B cell (primary cell): ENCODE data around the gene KRT4. TPM values are rescaled to one million over a fixed set of nuclear protein-coding genes. Genes with fewer than 3 reads are reported as not detected.

Experiments used
- ATAC-seq: fragments of 200-7000 bp; cut with Tn5 transposase; one replicate; pipeline ENCODE4 v1.10.0; 2021; ENCODE audit warnings: low read depth, mild to moderate bottlenecking, moderate number of reproducible peaks, moderate library complexity
- CTCF ChIA-PET: fragments of 350-600 bp; sonication (Branson Sonifier 250); formaldehyde crosslinking; loops from one replicate; lab custom pipeline; 2021; ENCODE audit warnings: antibody characterized with exemption, inconsistent platforms; lab: Charles Lee
- POLR2A ChIA-PET: fragments of 350-600 bp; sonication (Branson Sonifier 250); formaldehyde crosslinking; loops from one replicate; lab custom pipeline; 2021; ENCODE audit warnings: antibody characterized with exemption; lab: Charles Lee
- DNase-seq: peaks from one replicate; pipeline ENCODE4 v3.0.0; 2013
- H2AFZ ChIP-seq: 2 replicates; pipeline ENCODE4 v1.6.1; 2012; ENCODE audit warnings: mild to moderate bottlenecking, low read depth, low read length; ENCODE audit not compliant: insufficient read depth, poor library complexity, severe bottlenecking
- H3K27ac ChIP-seq, 2 donors: 1 replicate in 1 of 2; 2 replicates in 1 of 2; pipeline ENCODE4 v1.5.1; 2012 to 2013; ENCODE audit warnings: low read length in 2 of 2, mild to moderate bottlenecking in 2 of 2, moderate library complexity in 1 of 2
- H3K27me3 ChIP-seq, 4 experiments: fragments of 200-600 bp in 1 of 4; sonication (generic) in 1 of 4; replicated peaks in 1 of 4; 1 replicate in 2 of 4; 2 replicates in 2 of 4; pipeline versions ENCODE4 v1.6.1 to v1.7.0; 2013 to 2016; ENCODE audit warnings: low read length in 3 of 4, mild to moderate bottlenecking in 2 of 4, mixed read lengths in 1 of 4, moderate library complexity in 1 of 4; ENCODE audit not compliant: insufficient read depth in 4 of 4, control insufficient read depth in 3 of 4; ENCODE audit errors: control extremely low read depth in 1 of 4
- H3K36me3 ChIP-seq, 2 experiments: replicated peaks in 1 of 2; 1 replicate in 1 of 2; 2 replicates in 1 of 2; pipeline versions ENCODE4 v1.6.1 to v1.7.1; 2013; ENCODE audit warnings: low read length in 1 of 2; ENCODE audit not compliant: insufficient read depth in 2 of 2, control insufficient read depth in 1 of 2; ENCODE audit errors: control extremely low read depth in 1 of 2, extremely low read depth in 1 of 2
- H3K4me1 ChIP-seq, 2 donors: fragments of 200-600 bp in 1 of 2; sonication (generic) in 1 of 2; 1 replicate in 1 of 2; 2 replicates in 1 of 2; pipeline versions ENCODE4 v1.5.1 to v1.6.1; 2013 to 2017; ENCODE audit warnings: low read length in 2 of 2; ENCODE audit not compliant: control insufficient read depth in 2 of 2, insufficient read depth in 2 of 2
- H3K4me2 ChIP-seq: replicated peaks from 2 replicates; pipeline ENCODE3; 2012; ENCODE audit warnings: mild to moderate bottlenecking, low read depth, low read length; ENCODE audit not compliant: poor library complexity, severe bottlenecking
- H3K4me3 ChIP-seq, 5 experiments: fragments of 200-600 bp in 1 of 5; sonication (generic) in 1 of 5; 1 replicate in 3 of 5; 2 replicates in 2 of 5; pipeline versions ENCODE4 v1.5.1 to v1.7.0; 2011 to 2016; ENCODE audit warnings: low read length in 4 of 5, mild to moderate bottlenecking in 4 of 5, low read depth in 2 of 5, control low read depth in 1 of 5, moderate library complexity in 1 of 5; ENCODE audit not compliant: insufficient read depth in 1 of 5; ENCODE audit errors: control extremely low read depth in 1 of 5, extremely low read depth in 1 of 5
- H3K79me2 ChIP-seq: fragments of 200-600 bp; sonication (generic); one replicate; pipeline ENCODE4 v1.6.0; 2016; ENCODE audit warnings: low read length; ENCODE audit not compliant: control insufficient read depth, insufficient read depth
- H3K9ac ChIP-seq: fragments of 200-600 bp; sonication (generic); 2 replicates; pipeline ENCODE4 v1.6.1; 2017; ENCODE audit warnings: mild to moderate bottlenecking, low read length, moderate library complexity
- H3K9me3 ChIP-seq, 3 donors: one replicate each; pipeline versions ENCODE4 v1.6.1 to v1.7.1; 2013; ENCODE audit warnings: low read length in 2 of 3; ENCODE audit not compliant: control insufficient read depth in 2 of 3, insufficient read depth in 1 of 3; ENCODE audit errors: control extremely low read depth in 1 of 3
- H4K20me1 ChIP-seq: 2 replicates; pipeline ENCODE4 v1.6.0; 2012; ENCODE audit warnings: mild to moderate bottlenecking, low read length; ENCODE audit not compliant: insufficient read depth, control insufficient read depth, poor library complexity, severe bottlenecking
- H3K27ac Mint-ChIP-seq: one replicate; pipeline ENCODE4 v1.8.0; 2021; ENCODE audit warnings: mixed read lengths
- H3K27me3 Mint-ChIP-seq: one replicate; pipeline ENCODE4 v1.8.0; 2021; ENCODE audit warnings: mixed read lengths
- H3K4me1 Mint-ChIP-seq: one replicate; pipeline ENCODE4 v1.8.0; 2021; ENCODE audit warnings: mixed read lengths
- H3K4me3 Mint-ChIP-seq: one replicate; pipeline ENCODE4 v1.8.0; 2021; ENCODE audit warnings: mixed read lengths
- H3K9me3 Mint-ChIP-seq: one replicate; pipeline ENCODE4 v1.8.0; 2022; ENCODE audit warnings: mixed read lengths; ENCODE audit not compliant: insufficient read depth
- EZH2 ChIP-seq: IDR thresholded peaks from 2 replicates; pipeline ENCODE4 v1.6.1; 2012; ENCODE audit warnings: borderline replicate concordance, low read depth, mild to moderate bottlenecking, moderate library complexity, low read length; ENCODE audit not compliant: insufficient read depth, poor library complexity, severe bottlenecking
- WGBS: methylation state at CpG from one replicate; pipeline ENCODE4 v1.1.5; 2013; ENCODE audit warnings: missing lambda C conversion rate; ENCODE audit not compliant: insufficient coverage; 5-methylcytosine and 5-hydroxymethylcytosine counted together
- intact Hi-C: fragments of 100-400 bp; cut with micrococcal nuclease; formaldehyde crosslinking; loops from one replicate; pipeline ENCODE4 v1.10.0; 2022
- polyA plus RNA-seq: library from polyadenylated mRNA; depleted of rRNA; stranded (reverse); fragments of >200 nt; gene quantifications from 2 replicates; pipeline ENCODE4 v1.2.3, GENCODE V29; 2012
- total RNA-seq, 2 donors: library from RNA; stranded (reverse); fragments of 120-200 nt in 1 of 2; gene quantifications; 1 replicate in 1 of 2; 2 replicates in 1 of 2; pipeline versions ENCODE4 v1.2.3 to v1.2.4, GENCODE V29; 2013 to 2022
- TF ChIP-seq, protein P1 (sequence below): fragments of 200-600 bp; IDR thresholded peaks from one replicate; pipeline ENCODE4 v1.8.0; 2022; ENCODE audit warnings: antibody characterized with exemption, mild to moderate bottlenecking

Gene KRT4
- total and polyA plus RNA-seq, 2 donors (not counting 1 experiment from before 2014, with no cell fraction given) = not detected

DNA sequence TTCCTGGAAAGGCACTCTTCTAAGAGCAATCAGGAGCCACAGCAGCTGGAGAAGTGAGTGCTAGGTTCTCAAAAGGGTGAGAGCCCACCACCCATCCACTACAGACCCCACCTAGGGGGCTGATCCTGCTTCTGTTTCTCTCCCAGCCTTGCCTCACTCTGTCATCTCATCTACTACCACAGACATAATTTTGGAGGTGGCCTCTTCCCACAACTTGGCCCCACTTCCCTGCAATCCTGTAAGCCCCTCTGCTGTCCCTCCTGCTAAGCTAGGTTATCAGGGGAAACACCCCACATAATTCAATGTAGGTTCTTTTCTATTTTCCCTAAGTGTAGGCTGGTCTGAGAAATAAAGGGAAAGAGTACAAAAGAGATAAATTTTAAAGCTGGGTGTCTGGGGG, 53.3 kb downstream of the KRT4 start:
- POLR2A ChIA-PET = no interaction called here

DNA sequence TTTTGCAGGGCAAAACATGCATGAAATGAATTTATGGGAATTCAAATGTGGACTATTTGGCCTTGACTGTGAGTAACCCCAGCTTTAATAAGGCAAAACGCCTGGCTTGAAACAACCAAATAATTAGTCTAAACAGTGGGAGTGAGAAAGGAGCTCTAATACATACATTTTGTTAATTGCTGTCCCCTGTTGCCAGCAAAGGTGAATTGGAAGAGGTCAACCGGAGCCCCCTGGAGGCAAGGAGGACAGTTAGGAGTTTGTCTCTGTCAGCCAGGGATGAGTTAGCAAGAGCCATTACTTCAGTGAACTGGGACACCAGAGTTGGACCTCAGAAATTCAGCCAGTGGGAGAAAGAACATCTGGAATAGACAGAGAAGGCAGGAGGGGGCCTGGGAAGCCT, 54.2 kb downstream of the KRT4 start:
- no peaks in the 10 kb centered on the region for H3K4me1 Mint-ChIP-seq
- no peak overlapping the region for H3K9ac ChIP-seq
- 89% methylated on average over 1 of the region's 2 CpGs for WGBS
- POLR2A ChIA-PET = no interaction called here
- peaks cover 7% of the 10 kb centered on the region for H3K27me3 Mint-ChIP-seq
- no peaks in the 10 kb centered on the region for H4K20me1 ChIP-seq
- TF ChIP-seq, protein P1, sequence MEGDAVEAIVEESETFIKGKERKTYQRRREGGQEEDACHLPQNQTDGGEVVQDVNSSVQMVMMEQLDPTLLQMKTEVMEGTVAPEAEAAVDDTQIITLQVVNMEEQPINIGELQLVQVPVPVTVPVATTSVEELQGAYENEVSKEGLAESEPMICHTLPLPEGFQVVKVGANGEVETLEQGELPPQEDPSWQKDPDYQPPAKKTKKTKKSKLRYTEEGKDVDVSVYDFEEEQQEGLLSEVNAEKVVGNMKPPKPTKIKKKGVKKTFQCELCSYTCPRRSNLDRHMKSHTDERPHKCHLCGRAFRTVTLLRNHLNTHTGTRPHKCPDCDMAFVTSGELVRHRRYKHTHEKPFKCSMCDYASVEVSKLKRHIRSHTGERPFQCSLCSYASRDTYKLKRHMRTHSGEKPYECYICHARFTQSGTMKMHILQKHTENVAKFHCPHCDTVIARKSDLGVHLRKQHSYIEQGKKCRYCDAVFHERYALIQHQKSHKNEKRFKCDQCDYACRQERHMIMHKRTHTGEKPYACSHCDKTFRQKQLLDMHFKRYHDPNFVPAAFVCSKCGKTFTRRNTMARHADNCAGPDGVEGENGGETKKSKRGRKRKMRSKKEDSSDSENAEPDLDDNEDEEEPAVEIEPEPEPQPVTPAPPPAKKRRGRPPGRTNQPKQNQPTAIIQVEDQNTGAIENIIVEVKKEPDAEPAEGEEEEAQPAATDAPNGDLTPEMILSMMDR = no peak
- no peak for TF ChIP-seq EZH2
- H3K4me1 ChIP-seq = no peaks in the 10 kb centered on the region
- H3K27me3 ChIP-seq = peaks cover 0 to 17% (median 4%) of the 10 kb centered on the region in 4 experiments
- no peak overlapping the region for H3K4me2 ChIP-seq
- H3K9me3 ChIP-seq = peaks cover 0 to 24% (median 16%) of the 10 kb centered on the region in 3 donors
- ATAC-seq = no peak
- no peaks in the 10 kb centered on the region for H3K36me3 ChIP-seq
- no peak overlapping the region for H3K27ac ChIP-seq
- peaks cover 3% of the 10 kb centered on the region for H3K9me3 Mint-ChIP-seq
- H3K4me3 ChIP-seq = no peak overlapping the region
- H3K4me3 Mint-ChIP-seq = no peak overlapping the region
- intact Hi-C loops = no loop called here
- H3K27ac Mint-ChIP-seq = no peak overlapping the region
- DNase-seq = no peak
- CTCF ChIA-PET = no interaction called here
- no peak overlapping the region for H2AFZ ChIP-seq
- no peaks in the 10 kb centered on the region for H3K79me2 ChIP-seq

More for the DNA sequence above, 53.3 kb downstream of the KRT4 start:
- ATAC-seq = no peak
- Mint-ChIP-seq H3K4me3 (no peak overlapping the region), H3K27ac (no peak overlapping the region), H3K27me3 (peaks cover 5% of the 10 kb centered on the region), H3K9me3 (peaks cover 3% of the 10 kb centered on the region), H3K4me1 (no peaks in the 10 kb centered on the region)
- DNase-seq = no peak
- Histone ChIP-seq H3K4me2 (no peak overlapping the region), H3K79me2 (no peaks in the 10 kb centered on the region), H3K9ac (no peak overlapping the region), H3K27ac (no peak overlapping the region), H3K27me3 (peaks cover 0 to 12% (median 4%) of the 10 kb centered on the region in 4 experiments), H3K4me3 (no peak overlapping the region), H3K9me3 (peaks cover 0 to 24% (median 16%) of the 10 kb centered on the region in 3 donors), H3K36me3 (no peaks in the 10 kb centered on the region), H4K20me1 (no peaks in the 10 kb centered on the region), H2AFZ (no peak overlapping the region), H3K4me1 (no peaks in the 10 kb centered on the region)
- intact Hi-C loops = no loop called here
- CTCF ChIA-PET = no interaction called here
- no peak for TF ChIP-seq EZH2
- TF ChIP-seq, protein P1 = no peak
